Activated naive CD8-positive, alpha-beta T cell treated with anti-CD3 and anti-CD28 coated beads, Interleukin-2, amount 50 U/mL, for 16 hours (primary cell): ENCODE results near the gene SLC9A9.
"Not testable (repeated sequence)": the region's sequence is repeated elsewhere in the genome, so short reads cannot be mapped to it uniquely, and the experiment has no call there.

Experiments used
- DNase-seq: peaks from one replicate; pipeline ENCODE4 v3.0.0-alpha.2; 2020; ENCODE audit warnings: low read depth, low spot score

SLC9A9 gene

GRCh38 chr3:143847787-143848631 is at the start of gene SLC9A9:
Gene SLC9A9 (minus strand): TSS chr3:143848468. CDS start chr3:143848322, 146 bp downstream.
- no peak for DNase-seq

GRCh38 chr3:143897576-143898295 is 49.5 kb upstream of the SLC9A9 start:
- DNase-seq = no peak

- DNase-seq = no peak
Measured at GRCh38 chr3:143896486-143896885, 48.2 kb upstream of the SLC9A9 start.

GRCh38 chr3:143895805-143896204 is 47.5 kb upstream of the SLC9A9 start:
- DNase-seq = no peak

GRCh38 chr3:143888846-143889245 is 40.6 kb upstream of the SLC9A9 start:
- no peak for DNase-seq

- no peak for DNase-seq
Measured at GRCh38 chr3:143888166-143888565, 39.9 kb upstream of the SLC9A9 start.

GRCh38 chr3:143885780-143886427 is 37.6 kb upstream of the SLC9A9 start:
- DNase-seq = no peak

- DNase-seq = no peak
Measured at GRCh38 chr3:143884861-143885260, 36.6 kb upstream of the SLC9A9 start.

GRCh38 chr3:143883151-143883550 is 34.9 kb upstream of the SLC9A9 start:
- DNase-seq = no peak

- no peak for DNase-seq
Measured at GRCh38 chr3:143881095-143881494, 32.8 kb upstream of the SLC9A9 start.

GRCh38 chr3:143875546-143875945 is 27.3 kb upstream of the SLC9A9 start:
- no peak for DNase-seq

GRCh38 chr3:143873553-143873952 is 25.3 kb upstream of the SLC9A9 start:
- not testable (repeated sequence) for DNase-seq

GRCh38 chr3:143865302-143865701 is 17.0 kb upstream of the SLC9A9 start:
- no peak for DNase-seq

- DNase-seq = no peak
Measured at GRCh38 chr3:143859465-143860203, 11.4 kb upstream of the SLC9A9 start.

GRCh38 chr3:143856252-143856970 is 8.1 kb upstream of the SLC9A9 start:
- no peak for DNase-seq

GRCh38 chr3:143855183-143855582 is 6.9 kb upstream of the SLC9A9 start:
- no peak for DNase-seq

- DNase-seq = no peak
Measured at GRCh38 chr3:143851331-143852017, 3.2 kb upstream of the SLC9A9 start.

GRCh38 chr3:143850877-143851276 is 2.6 kb upstream of the SLC9A9 start:
- no peak for DNase-seq

- DNase-seq = no peak
Measured at GRCh38 chr3:143849854-143850549, 1.7 kb upstream of the SLC9A9 start.

GRCh38 chr3:143848704-143849103 is 436 bp upstream of the SLC9A9 start:
- DNase-seq = no peak
